ENCODE measurements around the gene SHC4. TPM values are rescaled to one million over a fixed set of nuclear protein-coding genes. Genes with fewer than 3 reads are reported as not detected.

The SHC4 gene
- total and polyA plus RNA-seq, 9 of the 15 experiments (the other 6 are each of a cell fraction or from before 2014, with no cell fraction given): 0.43 to 1.2 (median 0.67) TPM

GRCh38 chr15:48946074-48946839 lies 17.5 kb downstream of the SHC4 start (continued):
- TF ChIP-seq KDM1A (IDR thresholded peaks at IDR 0.05): peak; percentile 76; a peak in 3 of 4 replicates
- peak; percentile 39; the same call in 1 of the 2 replicates for TF ChIP-seq CTBP1 (IDR thresholded peaks at IDR 0.05; ENCODE audit: borderline replicate concordance)
- no peak for TF ChIP-seq CEBPZ (IDR thresholded peaks at IDR 0.05; ENCODE audit: borderline replicate concordance, low read depth, low read length)
- TF ChIP-seq FOSL1 (tag; conservative IDR thresholded peaks at IDR 0.05): peak; percentile 97
- TF ChIP-seq MAFG (tag; conservative IDR thresholded peaks at IDR 0.05): peak; percentile 49; the same call in 1 of the 2 replicates
- TF ChIP-seq TAF7 (tag; IDR thresholded peaks at IDR 0.05): no peak
- TF ChIP-seq MLLT1 (IDR thresholded peaks at IDR 0.05): no peak
- no peak for TF ChIP-seq ZNF398 (CRISPR knock-in tag; IDR thresholded peaks at IDR 0.05)
- no peak for TF ChIP-seq ZBTB7A (IDR thresholded peaks at IDR 0.05; ENCODE audit: borderline replicate concordance, control insufficient read depth, low read depth, low read length)
- no peak for TF ChIP-seq ELF4 (CRISPR knock-in tag; IDR thresholded peaks at IDR 0.05)
- no peak for TF ChIP-seq ZNF3 (CRISPR knock-in tag; IDR thresholded peaks at IDR 0.05)
- no peak for TF ChIP-seq ARID2 (IDR thresholded peaks at IDR 0.05)
- TF ChIP-seq MYNN (IDR thresholded peaks at IDR 0.05): no peak
- TF ChIP-seq MYNN (CRISPR knock-in tag; IDR thresholded peaks at IDR 0.05): no peak
- TF ChIP-seq GTF2B (IDR thresholded peaks at IDR 0.05; ENCODE audit: extremely low read depth, insufficient read length): no peak
- no peak for TF ChIP-seq DIDO1 (tag; IDR thresholded peaks at IDR 0.05; ENCODE audit: low read depth)
- no peak for TF ChIP-seq CHCHD3 (CRISPR knock-in tag; IDR thresholded peaks at IDR 0.05)
- no peak for TF ChIP-seq SRSF9 (IDR thresholded peaks at IDR 0.05; ENCODE audit: borderline replicate concordance, low read depth, low read length)
- no peak for TF ChIP-seq SMARCB1 (IDR thresholded peaks at IDR 0.05; ENCODE audit: insufficient read length, low read depth)
- no peak for TF ChIP-seq POU5F1 (IDR thresholded peaks at IDR 0.05; ENCODE audit: borderline replicate concordance, low read depth, low read length, partially characterized antibody)
- TF ChIP-seq RBM34 (IDR thresholded peaks at IDR 0.05; ENCODE audit: borderline replicate concordance, insufficient read depth, low read length): no peak

All from K562 (cell line).